ENCODE measurements around the gene STRA6.

Gene STRA6

DNA sequence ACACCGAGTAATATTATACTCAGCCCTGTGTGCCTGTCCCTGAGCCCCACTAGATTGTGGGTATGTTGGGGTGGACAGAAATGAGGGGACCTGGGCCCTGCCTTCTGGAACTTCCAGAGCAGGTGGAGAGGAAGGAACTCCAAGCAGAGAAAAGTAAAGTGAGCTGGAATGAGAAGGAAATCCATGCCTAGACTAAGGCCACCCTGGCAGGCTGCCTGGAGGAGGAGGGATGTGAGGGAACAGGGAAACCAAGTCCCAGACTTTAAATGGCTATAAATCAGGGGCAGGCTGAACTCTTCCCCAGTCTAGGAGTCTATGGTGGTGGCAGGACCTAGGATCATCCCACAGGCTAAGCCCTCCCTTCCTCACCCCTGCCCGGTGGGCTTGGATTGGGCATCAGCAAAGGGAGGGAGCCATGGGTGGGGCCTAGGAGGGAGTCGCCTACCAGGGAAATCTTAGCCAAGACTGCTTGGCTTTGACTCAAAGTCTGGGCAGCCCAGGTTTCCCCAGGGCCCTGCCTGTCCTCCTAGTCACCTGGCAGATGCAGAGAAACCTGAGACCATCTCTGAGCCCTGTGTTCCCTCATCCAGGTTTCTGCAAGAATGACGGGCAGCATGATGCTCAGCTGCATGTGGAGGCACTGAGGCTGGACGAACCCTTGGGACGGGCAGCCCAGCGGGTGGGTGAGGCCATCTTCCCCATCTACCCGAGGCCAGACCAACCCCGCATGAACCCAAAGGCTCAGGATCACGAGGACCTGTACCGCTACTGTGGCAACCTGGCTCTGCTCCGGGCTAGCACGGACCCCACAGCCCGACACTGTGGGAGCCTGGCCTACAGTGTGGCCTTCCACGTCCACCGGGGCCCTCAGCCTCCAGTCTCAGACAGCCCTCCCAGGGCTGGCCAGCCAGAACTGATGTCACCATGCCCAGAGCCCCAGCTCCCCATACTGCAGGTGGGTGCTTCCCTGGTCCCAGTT, 15.6 kb upstream of the STRA6 start:
- Histone ChIP-seq H3K9me3 (ENCODE audit: control extremely low read depth in 1 of 5, control insufficient read depth in 4 of 5, insufficient read depth in 2 of 5, low read depth in 1 of 5, low read length in 4 of 5) (no peaks in the 10 kb centered on the region), H3K36me3 (ENCODE audit: control insufficient read depth in 4 of 4, insufficient read depth in 4 of 4, low read length in 3 of 4) (no peaks in the 10 kb centered on the region), H3K27me3 (replicated peaks in 2 of 5; ENCODE audit: control insufficient read depth in 4 of 5, insufficient read depth in 5 of 5, low read length in 4 of 5) (peaks cover 0 to 33% (median 22%) of the 10 kb centered on the region in 5 experiments), H3K4me3 (ENCODE audit: control insufficient read depth in 1 of 7, extremely low read depth in 1 of 7, insufficient read depth in 4 of 7, low read depth in 2 of 7, low read length in 6 of 7) (no peak overlapping the region), H3K27ac (ENCODE audit: insufficient read depth in 1 of 2, low read depth in 1 of 2, low read length in 2 of 2, poor library complexity in 1 of 2, severe bottlenecking in 2 of 2) (no peak overlapping the region), H3K4me1 (ENCODE audit: control extremely low read depth in 1 of 4, control insufficient read depth in 4 of 4, insufficient read depth in 4 of 4, low read length in 3 of 4) (peaks cover 0 to 10% (median 2%) of the 10 kb centered on the region in 4 experiments)
- ChIA-PET CTCF (no interaction called here), POLR2A (no interaction called here)
- 96% methylated on average over 16 of the region's 16 CpGs for WGBS (ENCODE audit: insufficient coverage)
- DNase-seq: no peak

DNA sequence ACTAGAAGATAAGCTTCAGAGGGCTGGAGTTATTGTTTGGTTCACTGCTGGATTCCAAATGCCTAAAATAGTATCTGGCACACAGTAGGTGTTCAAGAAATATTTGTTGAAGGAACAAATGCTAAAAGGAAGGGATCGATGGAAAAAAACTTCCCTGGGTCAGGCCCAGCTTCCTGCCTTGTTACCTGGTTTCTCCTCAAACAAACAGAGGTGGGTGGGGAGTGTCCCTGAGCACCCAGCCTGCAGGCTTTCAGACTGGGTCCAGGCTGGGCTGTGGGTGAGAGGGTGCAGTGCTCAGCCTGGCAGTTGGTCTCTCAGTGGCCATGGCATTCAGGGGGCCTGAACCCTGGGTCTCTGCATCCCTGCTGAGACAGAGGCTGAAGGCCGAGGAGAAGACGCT, 14.4 kb upstream of the STRA6 start:
- no peak for DNase-seq
- Histone ChIP-seq H3K36me3 (ENCODE audit: control insufficient read depth in 4 of 4, insufficient read depth in 4 of 4, low read length in 3 of 4) (no peaks in the 10 kb centered on the region), H3K27me3 (replicated peaks in 2 of 5; ENCODE audit: control insufficient read depth in 4 of 5, insufficient read depth in 5 of 5, low read length in 4 of 5) (peaks cover 0 to 21% (median 15%) of the 10 kb centered on the region in 5 experiments), H3K4me1 (ENCODE audit: control extremely low read depth in 1 of 4, control insufficient read depth in 4 of 4, insufficient read depth in 4 of 4, low read length in 3 of 4) (peaks cover 0 to 10% (median 2%) of the 10 kb centered on the region in 4 experiments), H3K27ac (ENCODE audit: insufficient read depth in 1 of 2, low read depth in 1 of 2, low read length in 2 of 2, poor library complexity in 1 of 2, severe bottlenecking in 2 of 2) (no peak overlapping the region), H3K9me3 (ENCODE audit: control extremely low read depth in 1 of 5, control insufficient read depth in 4 of 5, insufficient read depth in 2 of 5, low read depth in 1 of 5, low read length in 4 of 5) (no peaks in the 10 kb centered on the region), H3K4me3 (ENCODE audit: control insufficient read depth in 1 of 7, extremely low read depth in 1 of 7, insufficient read depth in 4 of 7, low read depth in 2 of 7, low read length in 6 of 7) (no peak overlapping the region)
- WGBS (ENCODE audit: insufficient coverage): 87% methylated on average over 3 of the region's 3 CpGs
- POLR2A ChIA-PET: no interaction called here
- CTCF ChIA-PET: no interaction called here

DNA sequence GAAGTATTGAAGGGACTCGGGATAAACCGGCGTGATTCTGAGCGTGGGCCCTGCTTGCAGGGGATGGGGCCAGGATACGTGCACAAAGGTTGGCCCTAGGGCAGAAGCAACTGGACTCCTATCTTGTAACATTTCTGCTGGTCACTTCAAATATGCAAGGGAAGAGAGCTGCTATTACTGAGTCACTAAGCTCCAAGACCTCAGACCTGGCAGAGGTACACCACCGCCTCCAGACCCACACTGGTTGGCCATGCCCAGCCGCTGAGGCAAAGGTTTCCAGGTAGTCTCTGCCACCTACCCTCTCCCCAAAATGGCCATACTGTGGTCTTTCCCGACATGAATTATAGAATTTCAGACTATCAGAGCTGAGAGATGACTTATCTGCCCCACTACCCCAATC, 13.4 kb upstream of the STRA6 start:
- ChIA-PET POLR2A (no interaction called here), CTCF (no interaction called here)
- DNase-seq: no peak
- Histone ChIP-seq H3K9me3 (ENCODE audit: control extremely low read depth in 1 of 5, control insufficient read depth in 4 of 5, insufficient read depth in 2 of 5, low read depth in 1 of 5, low read length in 4 of 5) (no peaks in the 10 kb centered on the region), H3K27me3 (replicated peaks in 2 of 5; ENCODE audit: control insufficient read depth in 4 of 5, insufficient read depth in 5 of 5, low read length in 4 of 5) (peaks cover 0 to 11% (median 8%) of the 10 kb centered on the region in 5 experiments), H3K36me3 (ENCODE audit: control insufficient read depth in 4 of 4, insufficient read depth in 4 of 4, low read length in 3 of 4) (no peaks in the 10 kb centered on the region), H3K4me3 (ENCODE audit: control insufficient read depth in 1 of 7, extremely low read depth in 1 of 7, insufficient read depth in 4 of 7, low read depth in 2 of 7, low read length in 6 of 7) (no peak overlapping the region), H3K27ac (ENCODE audit: insufficient read depth in 1 of 2, low read depth in 1 of 2, low read length in 2 of 2, poor library complexity in 1 of 2, severe bottlenecking in 2 of 2) (no peak overlapping the region), H3K4me1 (ENCODE audit: control extremely low read depth in 1 of 4, control insufficient read depth in 4 of 4, insufficient read depth in 4 of 4, low read length in 3 of 4) (peaks cover 0 to 10% (median 2%) of the 10 kb centered on the region in 4 experiments)
- WGBS (ENCODE audit: insufficient coverage): 98% methylated on average over 7 of the region's 8 CpGs

DNA sequence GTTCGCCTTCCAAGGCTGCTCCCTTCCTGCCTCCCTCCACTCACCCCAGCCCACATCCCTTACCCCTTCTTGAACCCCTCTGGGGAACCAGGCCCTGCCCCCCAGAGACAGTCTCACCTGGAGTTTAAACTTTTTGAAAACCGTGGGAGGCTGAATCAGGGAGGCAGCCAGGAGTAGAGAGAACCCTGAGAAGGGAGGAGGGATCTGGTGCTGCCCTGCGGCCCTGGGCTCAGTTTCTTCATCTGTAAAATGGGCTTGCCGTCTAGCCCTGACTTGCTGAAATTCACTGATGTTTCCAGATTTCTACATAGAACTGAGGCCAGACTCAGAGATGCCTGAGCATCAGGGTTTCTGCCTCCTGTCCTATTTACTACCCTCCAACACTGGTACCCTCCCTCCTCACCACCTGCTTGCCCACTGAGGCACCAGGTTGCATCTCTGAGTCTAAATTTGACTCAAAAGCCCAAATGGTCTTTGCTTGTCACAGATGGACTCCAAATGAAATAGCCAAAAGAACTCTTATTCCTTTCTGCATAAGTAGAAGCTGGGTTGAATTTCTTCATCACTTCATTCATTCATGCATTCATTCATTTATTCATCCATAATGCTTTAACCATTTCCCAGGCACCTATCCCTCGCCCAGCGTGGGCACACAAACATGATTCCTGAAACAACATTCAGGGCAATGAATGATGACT, 11.9 kb upstream of the STRA6 start:
- Histone ChIP-seq H3K36me3 (ENCODE audit: control insufficient read depth in 4 of 4, insufficient read depth in 4 of 4, low read length in 3 of 4) (no peaks in the 10 kb centered on the region), H3K4me3 (ENCODE audit: control insufficient read depth in 1 of 7, extremely low read depth in 1 of 7, insufficient read depth in 4 of 7, low read depth in 2 of 7, low read length in 6 of 7) (no peak overlapping the region), H3K9me3 (ENCODE audit: control extremely low read depth in 1 of 5, control insufficient read depth in 4 of 5, insufficient read depth in 2 of 5, low read depth in 1 of 5, low read length in 4 of 5) (no peaks in the 10 kb centered on the region), H3K4me1 (ENCODE audit: control extremely low read depth in 1 of 4, control insufficient read depth in 4 of 4, insufficient read depth in 4 of 4, low read length in 3 of 4) (peaks cover 0 to 12% (median 2%) of the 10 kb centered on the region in 4 experiments), H3K27ac (ENCODE audit: insufficient read depth in 1 of 2, low read depth in 1 of 2, low read length in 2 of 2, poor library complexity in 1 of 2, severe bottlenecking in 2 of 2) (no peak overlapping the region), H3K27me3 (replicated peaks in 2 of 5; ENCODE audit: control insufficient read depth in 4 of 5, insufficient read depth in 5 of 5, low read length in 4 of 5) (peaks cover 0 to 2% (median 0%) of the 10 kb centered on the region in 5 experiments)
- ChIA-PET CTCF (no interaction called here), POLR2A (no interaction called here)
- WGBS (ENCODE audit: insufficient coverage): 91% methylated on average over 4 of the region's 6 CpGs
- no peak for DNase-seq

DNA sequence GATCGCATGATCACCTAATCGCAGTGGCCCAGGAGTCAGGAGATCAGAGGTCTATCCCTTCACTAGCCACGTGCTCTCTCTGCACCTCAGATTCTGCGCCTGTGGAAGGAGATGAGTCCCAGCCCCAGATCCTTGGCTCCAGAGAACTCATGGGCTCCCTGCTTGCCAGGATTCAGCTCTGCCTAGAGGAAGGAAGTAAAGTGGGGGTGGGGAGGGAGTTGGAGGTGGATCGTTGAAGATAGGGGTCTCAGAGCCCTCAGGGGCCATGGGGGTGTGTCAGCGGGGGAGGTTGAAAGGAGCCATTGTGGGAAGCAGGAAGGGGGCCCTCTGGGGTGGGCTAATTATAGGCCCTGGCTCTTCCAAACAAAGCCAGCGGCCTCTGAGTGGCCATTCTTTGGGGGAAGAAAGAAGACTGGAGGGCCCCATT, 11.3 kb upstream of the STRA6 start:
- Histone ChIP-seq H3K36me3 (ENCODE audit: control insufficient read depth in 4 of 4, insufficient read depth in 4 of 4, low read length in 3 of 4) (no peaks in the 10 kb centered on the region), H3K4me1 (ENCODE audit: control extremely low read depth in 1 of 4, control insufficient read depth in 4 of 4, insufficient read depth in 4 of 4, low read length in 3 of 4) (peaks cover 0 to 18% (median 2%) of the 10 kb centered on the region in 4 experiments), H3K27me3 (replicated peaks in 2 of 5; ENCODE audit: control insufficient read depth in 4 of 5, insufficient read depth in 5 of 5, low read length in 4 of 5) (no peaks in the 10 kb centered on the region), H3K9me3 (ENCODE audit: control extremely low read depth in 1 of 5, control insufficient read depth in 4 of 5, insufficient read depth in 2 of 5, low read depth in 1 of 5, low read length in 4 of 5) (no peaks in the 10 kb centered on the region), H3K27ac (ENCODE audit: insufficient read depth in 1 of 2, low read depth in 1 of 2, low read length in 2 of 2, poor library complexity in 1 of 2, severe bottlenecking in 2 of 2) (no peak overlapping the region), H3K4me3 (ENCODE audit: control insufficient read depth in 1 of 7, extremely low read depth in 1 of 7, insufficient read depth in 4 of 7, low read depth in 2 of 7, low read length in 6 of 7) (no peak overlapping the region)
- ChIA-PET POLR2A (interaction anchor here (0.6 kb wide), 1 partner anchor 124 kb away, joined by 3 read pairs; no protein-coding TSS in a partner anchor), CTCF (no interaction called here)
- WGBS (ENCODE audit: insufficient coverage): 65% methylated on average over 5 of the region's 7 CpGs
- no peak for DNase-seq

DNA sequence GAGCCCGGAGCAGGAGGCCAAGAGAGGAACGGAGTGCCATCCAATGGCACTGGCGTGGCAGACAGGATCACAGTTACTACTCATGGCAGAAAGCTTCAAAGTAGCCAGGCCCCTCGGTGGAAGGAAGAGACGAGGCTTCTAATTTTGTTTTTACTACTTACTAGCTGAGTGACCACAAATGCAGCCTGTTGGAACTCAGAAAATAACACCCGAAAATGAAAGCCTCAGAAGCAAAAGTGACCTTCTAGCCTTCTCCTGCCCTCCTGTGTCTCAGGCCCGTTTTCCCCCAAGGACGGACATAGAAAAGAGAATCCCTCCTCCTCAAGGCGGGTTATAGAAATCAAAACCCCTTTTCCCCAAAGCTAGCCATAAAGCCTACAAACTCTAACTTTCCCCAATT, 9.9 kb upstream of the STRA6 start:
- no peak overlapping the region for H3K27ac ChIP-seq (ENCODE audit: insufficient read depth in 1 of 2, low read depth in 1 of 2, low read length in 2 of 2, poor library complexity in 1 of 2, severe bottlenecking in 2 of 2)
- DNase-seq: no peak
- H3K9me3 ChIP-seq (ENCODE audit: control extremely low read depth in 1 of 5, control insufficient read depth in 4 of 5, insufficient read depth in 2 of 5, low read depth in 1 of 5, low read length in 4 of 5): no peaks in the 10 kb centered on the region
- POLR2A ChIA-PET: no interaction called here
- WGBS (ENCODE audit: insufficient coverage): 89% methylated on average over 7 of the region's 9 CpGs
- CTCF ChIA-PET: no interaction called here
- peaks cover 0 to 30% (median 2%) of the 10 kb centered on the region in 4 experiments for H3K4me1 ChIP-seq (ENCODE audit: control extremely low read depth in 1 of 4, control insufficient read depth in 4 of 4, insufficient read depth in 4 of 4, low read length in 3 of 4)
- no peak overlapping the region for H3K4me3 ChIP-seq (ENCODE audit: control insufficient read depth in 1 of 7, extremely low read depth in 1 of 7, insufficient read depth in 4 of 7, low read depth in 2 of 7, low read length in 6 of 7)
- no peaks in the 10 kb centered on the region for H3K27me3 ChIP-seq (replicated peaks in 2 of 5; ENCODE audit: control insufficient read depth in 4 of 5, insufficient read depth in 5 of 5, low read length in 4 of 5)
- no peaks in the 10 kb centered on the region for H3K36me3 ChIP-seq (ENCODE audit: control insufficient read depth in 4 of 4, insufficient read depth in 4 of 4, low read length in 3 of 4)

DNA sequence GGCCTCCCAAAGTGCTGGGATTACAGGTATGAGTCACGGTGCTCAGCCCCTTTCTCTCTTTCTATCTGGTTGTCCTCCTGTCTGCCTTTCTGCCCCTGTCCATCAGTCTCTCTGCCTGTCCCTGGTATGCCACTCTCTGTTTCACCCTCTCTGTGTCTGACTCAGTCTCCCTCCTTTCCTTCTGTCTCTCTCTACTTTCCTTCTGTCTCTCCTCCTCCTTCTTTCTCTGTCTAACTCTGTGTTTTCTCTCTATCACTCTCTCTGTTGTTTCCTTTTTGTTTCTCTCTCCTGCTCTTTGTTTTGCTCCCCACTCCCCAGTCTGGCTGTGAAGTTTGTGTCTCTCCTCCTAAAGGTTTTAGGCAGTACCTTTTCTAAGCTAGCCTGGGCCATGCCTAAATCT, 9.1 kb upstream of the STRA6 start:
- 100% methylated on average over 1 of the region's 1 CpG for WGBS (ENCODE audit: insufficient coverage)
- no peak for DNase-seq
- peaks cover 0 to 38% (median 2%) of the 10 kb centered on the region in 4 experiments for H3K4me1 ChIP-seq (ENCODE audit: control extremely low read depth in 1 of 4, control insufficient read depth in 4 of 4, insufficient read depth in 4 of 4, low read length in 3 of 4)
- ChIA-PET CTCF (no interaction called here), POLR2A (no interaction called here)
- no peak overlapping the region for H3K4me3 ChIP-seq (ENCODE audit: control insufficient read depth in 1 of 7, extremely low read depth in 1 of 7, insufficient read depth in 4 of 7, low read depth in 2 of 7, low read length in 6 of 7)
- H3K36me3 ChIP-seq (ENCODE audit: control insufficient read depth in 4 of 4, insufficient read depth in 4 of 4, low read length in 3 of 4): no peaks in the 10 kb centered on the region
- H3K9me3 ChIP-seq (ENCODE audit: control extremely low read depth in 1 of 5, control insufficient read depth in 4 of 5, insufficient read depth in 2 of 5, low read depth in 1 of 5, low read length in 4 of 5): no peaks in the 10 kb centered on the region
- H3K27ac ChIP-seq (ENCODE audit: insufficient read depth in 1 of 2, low read depth in 1 of 2, low read length in 2 of 2, poor library complexity in 1 of 2, severe bottlenecking in 2 of 2): no peak overlapping the region
- no peaks in the 10 kb centered on the region for H3K27me3 ChIP-seq (replicated peaks in 2 of 5; ENCODE audit: control insufficient read depth in 4 of 5, insufficient read depth in 5 of 5, low read length in 4 of 5)

All from common myeloid progenitor, CD34-positive (primary cell).